Astrocyte of the cerebellum (primary cell): ENCODE measurements around the gene CALR3.

Experiments
- DNase-seq: peaks from one replicate; pipeline ENCODE4 v3.0.0-alpha.2; 2011; ENCODE audit warnings: low read depth
- H3K4me3 ChIP-seq: 2 replicates; pipeline ENCODE4 v1.5.1; 2011; ENCODE audit warnings: mild to moderate bottlenecking, low read depth, low read length, moderate library complexity
- in situ Hi-C: cut with HindIII; loops from 2 replicates; pipeline ENCODE4 v1.10.0; 2017; ENCODE audit warnings: low sequenced_read_pairs
- TF ChIP-seq, protein P1 (sequence below): IDR thresholded peaks from 2 replicates; pipeline ENCODE4 v1.5.1; 2012; ENCODE audit warnings: low read length, low read depth, moderate library complexity, mild to moderate bottlenecking; ENCODE audit errors: missing control alignments

CALR3 gene

DNA sequence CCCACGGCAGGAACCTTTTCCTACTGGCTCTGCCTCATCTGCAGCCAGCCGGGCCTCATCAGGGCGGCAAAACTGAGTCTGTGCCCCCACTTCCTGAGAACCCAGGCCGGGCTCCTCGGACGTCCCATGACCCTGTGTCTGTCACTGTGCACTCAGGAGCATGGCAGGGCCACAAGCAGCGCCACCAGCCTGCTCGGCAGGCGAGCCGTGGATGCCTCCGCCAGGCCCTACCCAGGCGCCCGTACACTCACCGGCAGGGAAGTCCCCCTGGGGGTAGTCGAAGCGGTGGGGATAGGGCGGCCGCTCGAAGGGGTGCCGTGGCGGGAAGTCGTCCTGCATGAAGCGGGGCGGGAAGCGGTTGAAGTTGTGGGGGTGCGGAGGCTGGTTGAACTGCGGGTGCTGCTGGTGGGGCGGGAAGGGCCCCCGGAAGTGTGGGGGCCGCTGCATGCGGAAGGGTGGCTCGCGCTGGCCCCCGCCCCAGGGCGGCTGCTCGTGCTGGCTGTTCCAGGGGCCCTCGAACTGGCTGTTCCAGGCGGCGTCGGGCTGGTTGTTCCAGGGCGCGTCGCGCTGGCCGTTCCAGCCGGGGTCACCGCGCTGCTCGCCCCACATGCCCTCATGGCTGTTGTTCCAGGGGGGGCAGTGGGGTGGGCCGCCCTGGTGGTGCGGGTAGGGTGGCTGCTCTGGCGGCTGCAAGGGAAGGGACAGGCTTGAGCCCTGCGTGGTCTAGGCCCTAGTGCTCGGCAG, 29.2 kb upstream of the CALR3 start:
- TF ChIP-seq, protein P1, sequence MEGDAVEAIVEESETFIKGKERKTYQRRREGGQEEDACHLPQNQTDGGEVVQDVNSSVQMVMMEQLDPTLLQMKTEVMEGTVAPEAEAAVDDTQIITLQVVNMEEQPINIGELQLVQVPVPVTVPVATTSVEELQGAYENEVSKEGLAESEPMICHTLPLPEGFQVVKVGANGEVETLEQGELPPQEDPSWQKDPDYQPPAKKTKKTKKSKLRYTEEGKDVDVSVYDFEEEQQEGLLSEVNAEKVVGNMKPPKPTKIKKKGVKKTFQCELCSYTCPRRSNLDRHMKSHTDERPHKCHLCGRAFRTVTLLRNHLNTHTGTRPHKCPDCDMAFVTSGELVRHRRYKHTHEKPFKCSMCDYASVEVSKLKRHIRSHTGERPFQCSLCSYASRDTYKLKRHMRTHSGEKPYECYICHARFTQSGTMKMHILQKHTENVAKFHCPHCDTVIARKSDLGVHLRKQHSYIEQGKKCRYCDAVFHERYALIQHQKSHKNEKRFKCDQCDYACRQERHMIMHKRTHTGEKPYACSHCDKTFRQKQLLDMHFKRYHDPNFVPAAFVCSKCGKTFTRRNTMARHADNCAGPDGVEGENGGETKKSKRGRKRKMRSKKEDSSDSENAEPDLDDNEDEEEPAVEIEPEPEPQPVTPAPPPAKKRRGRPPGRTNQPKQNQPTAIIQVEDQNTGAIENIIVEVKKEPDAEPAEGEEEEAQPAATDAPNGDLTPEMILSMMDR: no peak
- no peak overlapping the region for H3K4me3 ChIP-seq
- in situ Hi-C loops: no loop called here
- DNase-seq: no peak

DNA sequence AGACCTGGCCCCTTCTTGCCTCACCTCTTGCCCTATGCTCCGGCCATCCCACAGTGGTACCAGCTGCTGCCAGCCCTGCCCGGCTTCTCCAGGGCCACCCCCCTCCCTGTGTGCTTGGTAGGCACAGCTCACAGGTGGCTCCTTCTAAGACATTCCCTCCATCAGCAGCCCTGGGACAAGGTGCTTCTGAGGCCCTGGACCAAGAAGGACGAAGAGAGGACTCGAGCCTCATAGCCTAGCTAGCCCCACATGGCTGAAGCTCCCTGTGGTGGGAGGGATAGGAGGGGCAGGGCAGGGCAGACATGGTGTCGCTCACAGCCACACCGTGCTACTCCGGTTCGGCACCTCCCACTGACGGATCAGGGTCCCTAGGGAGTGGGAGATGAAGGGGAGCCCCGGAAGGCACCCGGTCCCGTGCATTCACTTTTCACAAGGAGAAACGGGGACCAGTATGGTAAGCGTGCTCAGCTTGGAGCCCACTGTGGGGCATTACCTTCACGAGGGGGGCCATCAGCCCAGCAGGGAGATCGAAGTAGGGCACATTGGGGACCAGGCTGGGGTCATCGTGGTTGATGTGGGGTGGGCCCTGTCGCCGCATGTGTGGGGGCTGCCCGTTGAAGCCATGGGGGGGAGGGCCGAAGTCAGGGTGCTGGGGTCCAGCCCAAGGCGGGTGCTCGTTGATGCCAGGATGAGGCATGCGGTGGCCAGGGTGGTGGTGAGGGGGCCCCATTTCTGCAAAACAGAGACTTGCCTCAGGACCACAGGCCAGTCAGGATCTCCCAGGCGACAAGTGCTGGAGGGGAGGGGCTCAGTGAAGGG, 26.8 kb upstream of the CALR3 start:
- no peak overlapping the region for H3K4me3 ChIP-seq
- in situ Hi-C loops: no loop called here
- TF ChIP-seq, protein P1: no peak
- no peak for DNase-seq

- H3K4me3 ChIP-seq: no peak overlapping the region
- in situ Hi-C loops: no loop called here
- DNase-seq: no peak
- TF ChIP-seq, protein P1: no peak
Observed at GRCh38 chr19:16521715-16522289, 25.8 kb upstream of the CALR3 start.

DNA sequence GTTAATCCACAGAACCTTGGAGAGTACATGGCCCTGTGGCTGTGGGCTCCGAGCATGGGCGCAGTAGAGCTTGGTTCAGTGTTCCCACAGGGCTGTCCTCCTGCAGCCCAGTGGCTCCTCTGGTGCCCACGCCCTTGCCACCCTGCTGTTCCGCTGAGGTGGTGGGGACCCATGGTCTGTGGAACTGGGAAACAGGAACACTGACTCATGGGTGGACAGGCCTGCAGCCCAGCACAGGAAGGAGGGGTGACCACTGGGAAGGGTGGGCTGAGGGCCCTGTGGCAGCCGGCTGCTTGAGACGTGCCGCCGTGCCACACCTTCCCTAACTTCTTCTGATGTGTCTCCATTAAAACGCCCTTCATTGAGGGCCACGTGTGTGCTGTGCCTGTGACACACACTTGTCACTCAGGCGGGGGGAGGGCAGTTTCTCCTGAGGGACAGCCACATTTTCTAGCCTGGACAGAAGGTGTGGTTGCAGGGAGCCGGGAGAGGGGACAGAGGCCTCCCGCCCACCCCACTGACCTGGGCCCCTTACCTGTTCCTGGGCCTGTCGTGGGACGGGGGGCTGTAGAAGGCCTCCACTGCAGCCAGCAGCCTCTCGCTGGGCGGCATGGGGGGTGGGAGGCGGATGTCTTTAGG, 25.1 kb upstream of the CALR3 start:
- in situ Hi-C loops: no loop called here
- no peak for DNase-seq
- TF ChIP-seq, protein P1: no peak
- no peak overlapping the region for H3K4me3 ChIP-seq

- DNase-seq: no peak
- TF ChIP-seq, protein P1: no peak
- H3K4me3 ChIP-seq: no peak overlapping the region
- in situ Hi-C loops: no loop called here
Observed at GRCh38 chr19:16520074-16520973, 24.4 kb upstream of the CALR3 start.
